ENCODE measurements around the gene TGFB3. TPM values are rescaled to one million over a fixed set of nuclear protein-coding genes. Genes with fewer than 3 reads are reported as not detected.

TGFB3 gene
- total RNA-seq, 2 experiments from 2014 or later, result 3.6 to 4.4 TPM

GRCh38 chr14:75985618-75986438 lies 4.0 kb upstream of the TGFB3 start, which contains the start of gene IFT43:
IFT43 (plus strand) TSS chr14:75985763; CDS start chr14:75985787, 24 bp downstream.
- CTCF ChIA-PET, result interaction anchor here (0.7 to 13.8 kb wide), 4 partner anchors 12 to 409 kb away, joined by 3 to 131 read pairs (median 4); no protein-coding TSS in a partner anchor
- DNase-seq, result peak; percentile 95
- Mint-ChIP-seq H3K36me3 (ENCODE audit: low read depth) (no peaks in the 10 kb centered on the region), H3K27ac (no peak within 1 kb of the TSS), H3K27me3 (ENCODE audit: low read depth) (no peaks in the 10 kb centered on the region), H3K4me1 (ENCODE audit: low read depth) (peaks cover 22% of the 10 kb centered on the region), H3K9me3 (no peaks in the 10 kb centered on the region), H3K4me3 (peak within 1 kb of the TSS; percentile 79)
- intact Hi-C loops (cut with micrococcal nuclease), result loop anchor here (10.0 kb wide), 3 partner anchors 561 to 979 kb away; partner anchors contain the start of gene JDP2

GRCh38 chr14:75984674-75985073 lies 2.9 kb upstream of the TGFB3 start:
- Mint-ChIP-seq H3K4me1 (ENCODE audit: low read depth) (peaks cover 29% of the 10 kb centered on the region), H3K27ac (no peak overlapping the region), H3K4me3 (no peak overlapping the region), H3K36me3 (ENCODE audit: low read depth) (no peaks in the 10 kb centered on the region), H3K9me3 (no peaks in the 10 kb centered on the region), H3K27me3 (ENCODE audit: low read depth) (no peaks in the 10 kb centered on the region)
- intact Hi-C loops (cut with micrococcal nuclease), result loop anchor here (5.0 to 10.0 kb wide), 4 partner anchors 168 to 980 kb away; partner anchors contain the start of genes GPATCH2L and JDP2
- no peak for DNase-seq
- CTCF ChIA-PET, result interaction anchor here (0.6 to 13.8 kb wide), 2 partner anchors 76 to 471 kb away, joined by 3 to 131 read pairs; no protein-coding TSS in a partner anchor

GRCh38 chr14:75983019-75983358 lies 1.2 kb upstream of the TGFB3 start:
- Mint-ChIP-seq H3K27ac (no peak overlapping the region), H3K4me3 (peak overlapping the region; percentile 77), H3K9me3 (no peaks in the 10 kb centered on the region), H3K36me3 (ENCODE audit: low read depth) (no peaks in the 10 kb centered on the region), H3K4me1 (ENCODE audit: low read depth) (peaks cover 43% of the 10 kb centered on the region), H3K27me3 (ENCODE audit: low read depth) (no peaks in the 10 kb centered on the region)
- intact Hi-C loops (cut with micrococcal nuclease), result loop anchor here (5.0 to 10.0 kb wide), 4 partner anchors 169 to 982 kb away; partner anchors contain the start of genes GPATCH2L and JDP2
- no peak for DNase-seq
- CTCF ChIA-PET, result interaction anchor here (0.5 to 13.8 kb wide), 9 partner anchors 8 to 647 kb away, joined by 3 to 131 read pairs (median 4); no protein-coding TSS in a partner anchor

- CTCF ChIA-PET, result interaction anchor here (0.5 to 13.8 kb wide), 11 partner anchors 9 to 646 kb away, joined by 3 to 131 read pairs (median 3); no protein-coding TSS in a partner anchor
- peak; percentile 81 for DNase-seq
- H3K27me3 Mint-ChIP-seq (ENCODE audit: low read depth), result no peaks in the 10 kb centered on the region
- no peak overlapping the region for H3K27ac Mint-ChIP-seq
- peaks cover 43% of the 10 kb centered on the region for H3K4me1 Mint-ChIP-seq (ENCODE audit: low read depth)
- peak overlapping the region; percentile 77 for H3K4me3 Mint-ChIP-seq
- H3K9me3 Mint-ChIP-seq, result no peaks in the 10 kb centered on the region
- intact Hi-C loops (cut with micrococcal nuclease), result loop anchor here (1.0 to 10.0 kb wide), 8 partner anchors 76 to 982 kb away; partner anchors contain the start of genes GPATCH2L, JDP2 and TTLL5
- no peaks in the 10 kb centered on the region for H3K36me3 Mint-ChIP-seq (ENCODE audit: low read depth)
These were observed 647 bp upstream of the TGFB3 start for GRCh38 chr14:75982266-75983018.

GRCh38 chr14:75980856-75981255 lies 939 bp downstream of the TGFB3 start:
- intact Hi-C loops (cut with micrococcal nuclease), result loop anchor here (2.0 to 10.0 kb wide), 5 partner anchors 171 to 1118 kb away; partner anchors contain the start of genes CIPC, GPATCH2L and JDP2
- Mint-ChIP-seq H3K4me1 (ENCODE audit: low read depth) (peaks cover 35% of the 10 kb centered on the region), H3K27me3 (ENCODE audit: low read depth) (no peaks in the 10 kb centered on the region), H3K4me3 (peak overlapping the region; percentile 77), H3K27ac (no peak overlapping the region), H3K9me3 (no peaks in the 10 kb centered on the region), H3K36me3 (ENCODE audit: low read depth) (no peaks in the 10 kb centered on the region)
- CTCF ChIA-PET, result interaction anchor here (0.7 to 13.8 kb wide), 5 partner anchors 10 to 748 kb away, joined by 3 to 131 read pairs (median 6); no protein-coding TSS in a partner anchor
- no peak for DNase-seq

- CTCF ChIA-PET, result interaction anchor here (0.5 to 13.8 kb wide), 10 partner anchors 13 to 533 kb away, joined by 3 to 131 read pairs (median 3); no protein-coding TSS in a partner anchor
- Mint-ChIP-seq H3K36me3 (ENCODE audit: low read depth) (no peaks in the 10 kb centered on the region), H3K4me3 (no peak overlapping the region), H3K4me1 (ENCODE audit: low read depth) (peaks cover 33% of the 10 kb centered on the region), H3K9me3 (no peaks in the 10 kb centered on the region), H3K27me3 (ENCODE audit: low read depth) (no peaks in the 10 kb centered on the region), H3K27ac (peak overlapping the region; percentile 44)
- intact Hi-C loops (cut with micrococcal nuclease), result loop anchor here (2.0 to 10.0 kb wide), 5 partner anchors 172 to 1119 kb away; partner anchors contain the start of genes CIPC, GPATCH2L and JDP2
- no peak for DNase-seq
These were observed 1.9 kb downstream of the TGFB3 start for GRCh38 chr14:75979648-75980565.

DNA sequence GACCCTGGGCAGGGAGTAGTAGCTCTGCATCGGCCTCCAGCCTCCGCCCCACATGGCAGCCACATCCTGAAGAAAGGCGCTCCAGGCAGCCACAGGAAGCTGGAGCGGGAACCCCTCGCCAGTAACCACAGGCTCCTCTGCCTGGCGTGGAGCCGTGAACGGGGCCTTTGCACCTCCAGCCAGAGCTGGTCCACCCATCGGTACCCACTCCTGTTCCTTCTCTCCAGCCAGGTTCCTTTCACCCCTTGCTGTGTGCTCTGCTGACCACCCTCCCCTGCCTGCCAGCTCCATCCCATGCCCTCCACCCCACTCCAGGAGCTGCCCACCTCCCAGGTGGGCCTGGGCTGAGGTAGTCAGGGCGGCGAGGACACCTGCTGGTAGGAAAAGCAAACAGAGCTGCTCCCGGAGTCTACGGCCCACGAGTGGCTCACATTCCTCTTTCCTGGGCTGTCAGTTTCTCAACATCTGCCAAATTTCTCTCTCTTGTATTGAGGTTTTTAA lies 2.7 kb downstream of the TGFB3 start:
- H3K27me3 Mint-ChIP-seq (ENCODE audit: low read depth), result no peaks in the 10 kb centered on the region
- peak overlapping the region; percentile 44 for H3K27ac Mint-ChIP-seq
- no peaks in the 10 kb centered on the region for H3K36me3 Mint-ChIP-seq (ENCODE audit: low read depth)
- H3K9me3 Mint-ChIP-seq, result no peaks in the 10 kb centered on the region
- CTCF ChIA-PET, result interaction anchor here (0.5 to 13.8 kb wide), 11 partner anchors 12 to 278 kb away, joined by 3 to 131 read pairs (median 3); no protein-coding TSS in a partner anchor
- peaks cover 33% of the 10 kb centered on the region for H3K4me1 Mint-ChIP-seq (ENCODE audit: low read depth)
- DNase-seq, result peak; percentile 27
- intact Hi-C loops (cut with micrococcal nuclease), result no loop called here
- no peak overlapping the region for H3K4me3 Mint-ChIP-seq

- DNase-seq, result peak; percentile 43
- intact Hi-C loops (cut with micrococcal nuclease), result no loop called here
- CTCF ChIA-PET, result interaction anchor here (0.7 to 13.8 kb wide), 6 partner anchors 18 to 277 kb away, joined by 3 to 131 read pairs (median 4); no protein-coding TSS in a partner anchor
- H3K4me3 Mint-ChIP-seq, result no peak overlapping the region
- peaks cover 33% of the 10 kb centered on the region for H3K4me1 Mint-ChIP-seq (ENCODE audit: low read depth)
- no peaks in the 10 kb centered on the region for H3K36me3 Mint-ChIP-seq (ENCODE audit: low read depth)
- H3K9me3 Mint-ChIP-seq, result no peaks in the 10 kb centered on the region
- H3K27me3 Mint-ChIP-seq (ENCODE audit: low read depth), result no peaks in the 10 kb centered on the region
- no peak overlapping the region for H3K27ac Mint-ChIP-seq
These were observed 3.5 kb downstream of the TGFB3 start for GRCh38 chr14:75978249-75978731.

DNA sequence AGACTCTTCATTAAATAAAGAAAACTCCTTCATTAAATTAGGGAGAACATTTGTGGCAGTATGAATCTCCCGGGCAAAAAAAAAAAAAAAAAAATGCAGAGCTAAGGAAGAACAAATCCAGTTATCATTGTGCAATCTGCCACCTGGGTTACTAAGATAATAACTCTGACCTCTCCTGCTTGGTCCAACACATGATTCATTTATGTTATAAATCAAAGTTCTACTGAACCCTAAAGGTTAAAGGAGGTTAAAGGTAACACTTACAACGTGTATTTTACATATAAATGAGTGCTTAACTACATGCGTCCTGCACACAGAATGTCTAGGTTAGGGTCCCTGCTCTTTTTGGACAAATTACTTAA lies 4.2 kb downstream of the TGFB3 start:
- Mint-ChIP-seq H3K36me3 (ENCODE audit: low read depth) (no peaks in the 10 kb centered on the region), H3K4me3 (no peak overlapping the region), H3K27ac (no peak overlapping the region), H3K4me1 (ENCODE audit: low read depth) (peaks cover 31% of the 10 kb centered on the region), H3K9me3 (no peaks in the 10 kb centered on the region), H3K27me3 (ENCODE audit: low read depth) (no peaks in the 10 kb centered on the region)
- intact Hi-C loops (cut with micrococcal nuclease), result no loop called here
- CTCF ChIA-PET, result interaction anchor here (0.7 to 13.8 kb wide), 3 partner anchors 69 to 268 kb away, joined by 3 to 131 read pairs (median 73); no protein-coding TSS in a partner anchor
- DNase-seq, result no peak

DNA sequence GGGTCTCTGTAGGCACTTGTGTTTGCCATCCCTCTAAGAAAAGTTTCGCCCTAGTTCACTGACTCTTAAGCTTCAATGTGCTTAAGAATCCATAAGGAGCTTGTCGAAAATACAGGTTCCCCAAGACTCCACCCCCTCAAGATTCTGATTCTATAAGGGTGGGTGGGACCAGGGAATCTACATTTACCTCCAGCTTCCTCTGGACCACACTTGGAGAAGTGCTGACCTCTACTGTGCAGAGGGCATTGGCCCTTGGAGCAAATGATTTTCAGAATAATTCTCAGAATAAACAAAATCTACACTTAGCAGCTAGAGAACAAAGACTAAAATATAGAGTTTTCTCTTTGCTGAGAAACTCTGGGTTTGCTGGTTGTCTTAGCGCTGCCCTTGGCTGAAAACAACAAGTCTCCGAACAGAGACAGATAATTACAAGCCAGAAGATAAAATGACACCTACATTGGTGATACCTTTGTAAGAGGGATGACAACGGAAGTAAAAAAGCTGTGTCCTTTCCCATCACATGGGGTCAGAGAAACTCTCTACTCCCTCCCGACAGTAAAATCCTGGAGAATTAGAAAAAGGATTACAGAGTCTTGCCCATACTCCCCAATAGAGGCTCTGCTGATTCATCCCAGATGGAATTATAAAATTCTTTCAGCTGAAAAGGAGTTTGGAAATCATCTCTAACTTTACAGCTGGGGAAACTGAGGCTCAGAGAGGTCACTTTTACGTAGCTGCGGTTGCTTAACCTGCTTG lies 4.8 kb downstream of the TGFB3 start:
- Mint-ChIP-seq H3K27ac (no peak overlapping the region), H3K9me3 (no peaks in the 10 kb centered on the region)
- CTCF ChIA-PET, result interaction anchor here (0.7 to 13.8 kb wide), 3 partner anchors 68 to 153 kb away, joined by 3 to 131 read pairs (median 3); no protein-coding TSS in a partner anchor

More for the DNA sequence above, 4.8 kb downstream of the TGFB3 start:
- Mint-ChIP-seq H3K27me3 (ENCODE audit: low read depth) (no peaks in the 10 kb centered on the region), H3K4me1 (ENCODE audit: low read depth) (peaks cover 31% of the 10 kb centered on the region), H3K36me3 (ENCODE audit: low read depth) (no peaks in the 10 kb centered on the region), H3K4me3 (no peak overlapping the region)
- intact Hi-C loops (cut with micrococcal nuclease), result no loop called here
- DNase-seq, result no peak
